Right lobe of liver (tissue), 4 donors: ENCODE results near the gene PRPF31.

ENCODE experiments used
- CTCF ChIP-seq, 4 donors: fragments of 200-600 bp in 3 of 4; fragments of 450-650 bp in 1 of 4; IDR thresholded peaks; one replicate each; pipeline versions ENCODE4 v1.5.1 to v1.8.0; 2016 to 2022; ENCODE audit warnings: antibody characterized with exemption in 4 of 4, mild to moderate bottlenecking in 2 of 4
- POLR2A ChIP-seq: fragments of 450-650 bp; IDR thresholded peaks from one replicate; pipeline ENCODE4 v1.6.1; 2017; ENCODE audit warnings: antibody characterized with exemption, mild to moderate bottlenecking
- donor health status: DM: no; HTN: no; CAD: no.
- donor health status: DM: no; HTN: no; CAD: no.
- donor health status: DM: no; HTN: yes; CAD: no.

DNA sequence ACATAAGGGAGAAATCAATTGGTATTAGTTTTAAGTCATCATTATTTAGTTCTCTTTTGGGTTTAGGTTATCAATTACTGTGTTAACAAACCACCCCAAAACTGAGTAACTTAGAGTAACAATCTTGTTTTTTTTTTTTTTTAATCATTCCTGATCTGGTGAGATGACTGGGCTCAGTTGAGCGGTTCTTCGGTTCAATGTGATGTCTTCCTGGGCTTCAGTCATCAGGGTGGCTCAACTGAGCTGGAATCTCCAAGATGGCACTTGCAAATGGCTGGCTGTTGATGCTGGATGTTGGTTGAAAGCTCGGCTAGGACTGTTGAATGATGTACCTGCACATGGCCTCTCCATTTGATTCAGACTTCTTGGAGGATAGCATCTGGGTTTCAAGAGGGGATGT lies 31.1 kb upstream of the PRPF31 start:
- TF ChIP-seq CTCF (IDR thresholded peaks at IDR 0.05) (no peak), POLR2A (no peak)
